ENCODE results near the gene IRAK1BP1.

DNA sequence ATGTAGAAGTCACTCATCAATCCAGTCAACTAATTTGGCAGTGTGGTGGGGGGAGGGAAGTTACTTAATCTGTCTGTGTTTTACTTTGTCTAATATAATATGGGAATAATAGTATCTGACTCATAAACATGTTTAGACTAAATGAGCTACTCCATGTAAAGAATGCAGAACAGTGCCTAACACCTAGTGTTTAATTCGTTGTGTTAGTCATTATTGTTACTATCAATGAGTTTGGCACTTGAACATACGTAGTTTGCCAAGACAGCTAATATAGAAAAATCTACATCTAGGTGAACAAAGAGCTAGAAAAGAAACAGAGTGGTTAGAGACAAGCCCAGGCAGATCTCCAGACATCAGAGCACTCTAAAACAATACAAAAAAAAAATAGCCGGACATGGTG is 49.1 kb downstream of the IRAK1BP1 start:
- no peak for TF ChIP-seq CTCF (IDR thresholded peaks at IDR 0.05)
- TF ChIP-seq POLR2A (IDR thresholded peaks at IDR 0.05): no peak
